HG02678 (cell line): ENCODE results near the gene IRF2BP1.
"Not testable (repeated sequence)": the region's sequence is repeated elsewhere in the genome, so short reads cannot be mapped to it uniquely, and the experiment has no call there.

Source experiments
- ATAC-seq: cut with Tn5 transposase; IDR thresholded peaks from one replicate; pipeline ENCODE4 v1.9.1; 2021; ENCODE audit warnings: mild to moderate bottlenecking, moderate library complexity; ENCODE audit not compliant: unreplicated experiment

IRF2BP1 gene

GRCh38 chr19:45902651-45903625 is 17.0 kb upstream of the IRF2BP1 start:
- ATAC-seq = peak; percentile 90

- ATAC-seq = no peak
Measured at GRCh38 chr19:45901912-45902650, 16.1 kb upstream of the IRF2BP1 start, which contains the start of gene MYPOP. TSS of gene MYPOP (minus strand) at chr19:45902613. CDS start at chr19:45901773, 840 bp downstream.

GRCh38 chr19:45901432-45901911 is 15.5 kb upstream of the IRF2BP1 start:
- no peak for ATAC-seq

GRCh38 chr19:45900738-45901431 is 14.9 kb upstream of the IRF2BP1 start:
- no peak for ATAC-seq

GRCh38 chr19:45899919-45900589 is 14.1 kb upstream of the IRF2BP1 start:
- ATAC-seq = no peak

- ATAC-seq = no peak
Measured at GRCh38 chr19:45899253-45899652, 13.3 kb upstream of the IRF2BP1 start.

GRCh38 chr19:45897261-45897812 is 11.4 kb upstream of the IRF2BP1 start:
- no peak for ATAC-seq

GRCh38 chr19:45895983-45896599 is 10.2 kb upstream of the IRF2BP1 start:
- ATAC-seq = not testable (repeated sequence)

GRCh38 chr19:45895519-45895972 is 9.6 kb upstream of the IRF2BP1 start:
- ATAC-seq = no peak

GRCh38 chr19:45890877-45891276 is 4.9 kb upstream of the IRF2BP1 start:
- no peak for ATAC-seq

- ATAC-seq = no peak
Measured at GRCh38 chr19:45889210-45889885, 3.4 kb upstream of the IRF2BP1 start.

- ATAC-seq = no peak
Measured at GRCh38 chr19:45887200-45887710, 1.3 kb upstream of the IRF2BP1 start.

GRCh38 chr19:45886427-45887199 is 672 bp upstream of the IRF2BP1 start:
- ATAC-seq = peak; percentile 59

GRCh38 chr19:45884682-45885555 is 1.0 kb downstream of the IRF2BP1 start:
- no peak for ATAC-seq

- no peak for ATAC-seq
Measured at GRCh38 chr19:45883881-45884681, 1.9 kb downstream of the IRF2BP1 start.

GRCh38 chr19:45883586-45883880 is 2.4 kb downstream of the IRF2BP1 start:
- no peak for ATAC-seq
